Duodenal mucosa (tissue), 2 donors: ENCODE data around the gene CCDC73.

Experiments
- H3K27ac ChIP-seq: one replicate; pipeline ENCODE4 v1.7.0; 2013; ENCODE audit warnings: low read depth, low read length
- H3K27me3 ChIP-seq, 2 donors: one replicate each; pipeline ENCODE4 v1.7.0; 2013; ENCODE audit warnings: low read length in 2 of 2, control low read depth in 1 of 2; ENCODE audit not compliant: insufficient read depth in 2 of 2, control insufficient read depth in 1 of 2
- H3K36me3 ChIP-seq, 2 donors: one replicate each; pipeline ENCODE4 v1.7.0; 2013; ENCODE audit warnings: low read length in 2 of 2, control low read depth in 1 of 2; ENCODE audit not compliant: insufficient read depth in 2 of 2, control insufficient read depth in 1 of 2
- H3K4me1 ChIP-seq, 2 donors: one replicate each; pipeline ENCODE4 v1.7.0; 2013; ENCODE audit warnings: low read length in 2 of 2, control low read depth in 1 of 2; ENCODE audit not compliant: insufficient read depth in 2 of 2, control insufficient read depth in 1 of 2
- H3K4me3 ChIP-seq, 2 donors: one replicate each; pipeline ENCODE4 v1.7.0; 2013; ENCODE audit warnings: low read length in 2 of 2, low read depth in 1 of 2
- H3K9ac ChIP-seq, 2 donors: one replicate each; pipeline ENCODE4 v1.7.0; 2013; ENCODE audit warnings: low read length in 2 of 2, low read depth in 1 of 2
- H3K9me3 ChIP-seq, 2 donors: one replicate each; pipeline ENCODE4 v1.7.0; 2013; ENCODE audit warnings: low read length in 2 of 2, control low read depth in 1 of 2; ENCODE audit not compliant: control insufficient read depth in 1 of 2

Gene CCDC73

DNA sequence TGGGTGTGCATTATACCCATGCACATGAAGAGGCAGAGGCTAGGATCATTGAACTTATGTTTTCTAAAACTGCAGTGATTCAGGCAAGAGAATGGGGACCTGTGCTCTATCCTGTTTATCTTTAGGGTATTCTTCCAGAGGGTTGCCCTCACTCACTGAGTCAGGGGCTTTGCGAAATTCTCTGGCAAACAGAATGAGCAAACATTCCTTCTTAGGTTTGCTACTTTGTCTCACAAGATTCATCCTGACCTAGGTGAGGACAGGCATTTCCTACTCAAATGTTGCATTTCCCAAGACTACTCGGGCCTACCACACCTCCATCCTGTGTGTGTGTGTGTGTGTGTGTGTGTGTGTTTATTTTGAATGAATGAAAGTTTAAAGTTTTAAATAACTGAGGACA, 213.5 kb downstream of the CCDC73 start:
- H3K9ac ChIP-seq: no peak overlapping the region
- peaks cover 0 to 2% of the 10 kb centered on the region in 2 donors for H3K27me3 ChIP-seq
- H3K36me3 ChIP-seq: no peaks in the 10 kb centered on the region
- no peak overlapping the region for H3K27ac ChIP-seq
- no peak overlapping the region for H3K4me3 ChIP-seq
- H3K4me1 ChIP-seq: peaks cover 7 to 11% of the 10 kb centered on the region in 2 donors
- no peaks in the 10 kb centered on the region for H3K9me3 ChIP-seq

DNA sequence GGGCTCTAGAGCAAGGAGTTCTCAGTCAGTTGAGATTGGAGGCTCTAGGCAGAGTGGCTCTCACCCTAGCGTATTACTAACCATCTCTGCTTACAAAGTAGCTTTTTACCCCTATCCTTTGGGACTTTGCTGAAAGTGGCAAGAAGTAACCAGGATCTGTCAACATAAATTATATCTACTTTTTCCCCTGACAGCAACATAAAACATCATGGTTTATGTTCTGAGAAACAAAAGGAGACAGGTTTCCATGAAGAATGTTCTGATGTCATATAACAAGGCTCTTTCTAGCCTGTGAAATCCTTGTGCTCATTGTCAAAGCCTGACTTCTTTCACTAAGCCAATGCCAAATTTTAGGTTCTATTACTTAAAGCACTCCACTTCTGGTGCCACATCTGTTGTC, 218.0 kb downstream of the CCDC73 start:
- Histone ChIP-seq H3K4me1 (no peaks in the 10 kb centered on the region), H3K36me3 (no peaks in the 10 kb centered on the region), H3K27me3 (peaks cover 2% of the 10 kb centered on the region in 2 donors), H3K27ac (no peak overlapping the region), H3K4me3 (no peak overlapping the region), H3K9ac (no peak overlapping the region), H3K9me3 (no peaks in the 10 kb centered on the region)

DNA sequence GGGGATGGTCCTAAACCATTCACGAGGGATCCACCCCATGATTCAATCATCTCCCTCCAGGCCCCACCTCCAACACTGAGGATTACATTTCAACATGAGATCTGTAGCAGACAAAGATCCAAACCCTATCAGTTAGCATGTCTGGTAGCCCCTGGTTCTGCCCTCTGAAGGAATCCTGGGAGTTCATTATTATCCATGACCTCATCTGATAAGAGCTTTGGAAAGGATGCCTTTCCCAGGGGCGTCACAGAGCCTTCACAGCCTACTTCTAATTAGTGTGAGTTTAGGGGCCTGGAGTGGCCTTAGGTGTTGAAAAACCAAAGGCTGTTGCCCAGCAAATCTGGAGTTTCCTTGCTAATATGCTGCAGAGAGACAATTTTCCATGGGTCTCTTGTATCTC, 219.4 kb downstream of the CCDC73 start:
- no peak overlapping the region for H3K4me3 ChIP-seq
- peaks cover 0 to 9% of the 10 kb centered on the region in 2 donors for H3K27me3 ChIP-seq
- H3K4me1 ChIP-seq: no peaks in the 10 kb centered on the region
- H3K36me3 ChIP-seq: no peaks in the 10 kb centered on the region
- H3K9ac ChIP-seq: no peak overlapping the region
- H3K27ac ChIP-seq: no peak overlapping the region
- H3K9me3 ChIP-seq: no peaks in the 10 kb centered on the region

DNA sequence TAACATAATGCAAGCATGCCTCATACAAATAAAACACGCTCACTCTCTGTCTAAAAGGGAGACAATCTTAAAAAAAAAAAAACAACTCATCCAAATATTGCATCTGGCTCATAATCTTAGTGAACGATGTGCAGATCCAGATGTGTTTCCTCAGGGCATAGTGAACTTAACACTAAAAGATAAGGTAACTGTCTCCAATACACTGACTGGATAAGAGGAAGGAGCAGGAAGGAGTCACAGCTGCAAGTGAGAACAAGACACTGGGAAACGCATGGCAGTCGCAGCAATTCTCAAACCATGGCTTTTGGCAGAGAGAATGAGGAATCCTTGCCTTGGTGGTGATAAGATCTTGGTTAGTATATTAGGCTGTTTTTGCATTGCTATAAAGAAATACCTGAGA, 220.0 kb downstream of the CCDC73 start:
- Histone ChIP-seq H3K27me3 (peaks cover 0 to 9% of the 10 kb centered on the region in 2 donors), H3K9ac (no peak overlapping the region), H3K9me3 (no peaks in the 10 kb centered on the region), H3K4me1 (no peaks in the 10 kb centered on the region), H3K36me3 (no peaks in the 10 kb centered on the region), H3K27ac (no peak overlapping the region), H3K4me3 (no peak overlapping the region)

DNA sequence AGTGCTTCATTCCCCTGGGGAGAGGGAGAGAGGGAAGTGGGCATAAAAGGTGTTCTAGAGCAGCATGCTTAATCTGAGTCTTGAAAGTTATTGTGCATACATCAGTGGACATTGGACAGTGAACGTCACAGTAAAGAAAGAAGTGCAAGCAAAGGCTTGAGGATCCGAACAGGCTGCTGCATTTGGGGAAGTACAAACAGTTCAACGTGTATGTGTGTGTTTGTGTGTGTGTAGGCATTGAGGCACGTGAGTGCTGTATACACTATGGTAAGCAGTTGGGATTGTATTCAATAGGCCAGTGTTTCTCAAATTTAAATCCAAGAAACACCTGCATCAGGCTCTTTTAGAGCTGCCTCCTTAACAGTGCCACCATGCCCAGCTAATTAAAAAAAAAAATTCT, 221.2 kb downstream of the CCDC73 start:
- no peaks in the 10 kb centered on the region for H3K9me3 ChIP-seq
- no peak overlapping the region for H3K9ac ChIP-seq
- no peak overlapping the region for H3K27ac ChIP-seq
- H3K36me3 ChIP-seq: no peaks in the 10 kb centered on the region
- peaks cover 0 to 9% of the 10 kb centered on the region in 2 donors for H3K27me3 ChIP-seq
- H3K4me1 ChIP-seq: no peaks in the 10 kb centered on the region
- no peak overlapping the region for H3K4me3 ChIP-seq

DNA sequence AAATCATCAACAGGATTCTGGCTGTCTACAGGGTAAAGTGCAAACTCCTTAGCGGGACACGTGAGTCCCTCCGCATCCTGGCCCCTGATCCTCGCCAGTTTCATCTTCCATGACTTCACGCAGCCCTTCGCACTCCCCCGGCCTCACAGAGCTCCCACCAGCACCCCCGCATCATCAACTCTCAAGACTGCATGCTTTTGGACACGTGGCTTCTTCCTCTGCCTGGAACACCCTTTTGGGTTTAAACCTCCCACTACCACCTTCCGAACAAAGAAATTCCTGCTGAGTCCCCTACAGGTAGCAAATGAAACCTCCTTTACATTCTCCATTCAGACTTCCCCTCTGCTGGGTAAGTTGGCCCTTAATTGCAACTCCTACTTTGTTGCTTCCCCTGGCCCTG, 223.4 kb downstream of the CCDC73 start:
- H3K4me1 ChIP-seq: no peaks in the 10 kb centered on the region
- H3K36me3 ChIP-seq: no peaks in the 10 kb centered on the region
- no peak overlapping the region for H3K4me3 ChIP-seq
- peaks cover 0 to 9% of the 10 kb centered on the region in 2 donors for H3K27me3 ChIP-seq
- no peaks in the 10 kb centered on the region for H3K9me3 ChIP-seq
- H3K9ac ChIP-seq: no peak overlapping the region
- no peak overlapping the region for H3K27ac ChIP-seq

DNA sequence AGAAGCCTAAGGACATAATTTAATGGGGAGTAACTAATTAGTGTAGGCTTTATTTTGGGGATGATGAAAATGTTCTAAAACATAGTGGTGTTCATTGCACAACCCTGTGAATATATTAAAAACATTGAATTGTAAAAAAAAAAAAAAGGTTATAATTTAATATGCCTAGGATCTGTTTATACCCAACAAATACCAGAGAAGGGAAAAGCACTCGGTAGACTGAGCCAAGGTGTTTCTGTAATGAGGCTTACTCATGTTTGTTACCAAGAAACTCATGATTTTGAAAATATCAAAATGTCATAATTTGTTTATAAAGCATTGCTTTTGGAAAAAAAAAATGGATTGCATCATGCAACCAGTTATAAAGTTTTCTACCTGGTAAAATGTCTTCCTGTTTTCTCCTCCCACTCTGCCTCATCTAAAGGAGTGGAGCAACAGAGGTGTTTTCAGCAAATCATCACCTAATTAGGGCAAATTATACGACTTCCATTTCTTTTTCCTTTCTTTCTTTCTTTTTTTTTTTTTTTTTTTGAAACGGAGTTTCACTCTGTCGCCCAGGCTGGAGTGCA, 225.1 kb downstream of the CCDC73 start:
- Histone ChIP-seq H3K4me3 (no peak overlapping the region), H3K4me1 (no peaks in the 10 kb centered on the region), H3K9ac (no peak overlapping the region), H3K27me3 (peaks cover 0 to 9% of the 10 kb centered on the region in 2 donors), H3K27ac (no peak overlapping the region), H3K9me3 (no peaks in the 10 kb centered on the region), H3K36me3 (no peaks in the 10 kb centered on the region)

DNA sequence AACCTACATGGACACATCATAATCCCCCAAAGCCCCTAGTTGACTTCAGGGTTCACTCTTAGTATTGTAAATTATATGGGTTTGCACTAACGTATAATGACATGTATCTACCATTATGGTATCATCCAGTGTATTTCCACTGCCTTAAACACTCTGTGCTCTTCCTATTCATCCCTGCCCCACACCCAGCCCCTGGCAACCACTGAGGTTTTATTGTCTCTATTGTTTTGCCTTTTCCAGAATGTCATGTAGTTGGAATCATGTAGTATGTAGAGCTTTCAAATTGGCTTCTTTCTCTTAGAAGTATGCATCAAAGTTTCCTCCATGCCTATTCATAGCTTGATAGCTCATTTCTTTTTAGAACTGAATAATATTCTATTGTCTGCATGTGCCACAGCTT, 227.3 kb downstream of the CCDC73 start:
- H3K9ac ChIP-seq: no peak overlapping the region

DNA sequence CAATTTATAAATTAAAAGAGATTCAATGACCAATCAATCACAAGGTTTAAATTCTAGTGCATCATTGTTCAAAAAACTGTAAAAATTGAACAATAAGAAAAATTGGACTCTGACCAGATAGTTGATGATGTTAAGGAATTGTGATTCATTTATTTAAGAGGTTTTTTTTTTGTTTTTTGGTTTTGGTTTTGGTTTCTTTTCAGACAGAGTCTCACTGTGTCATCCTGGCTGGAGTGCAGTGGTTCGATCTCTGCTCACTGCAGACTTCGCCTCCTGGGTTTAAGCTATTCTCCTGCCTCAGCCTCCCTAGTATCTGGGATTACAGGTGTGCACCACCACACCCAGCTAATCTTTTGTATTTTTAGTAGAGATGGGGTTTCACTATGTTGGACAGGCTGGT, 227.9 kb downstream of the CCDC73 start:
- no peaks in the 10 kb centered on the region for H3K36me3 ChIP-seq
- no peak overlapping the region for H3K4me3 ChIP-seq
- H3K27me3 ChIP-seq: peaks cover 0 to 8% of the 10 kb centered on the region in 2 donors
- no peak overlapping the region for H3K9ac ChIP-seq
- no peaks in the 10 kb centered on the region for H3K9me3 ChIP-seq
- H3K27ac ChIP-seq: no peak overlapping the region
- no peaks in the 10 kb centered on the region for H3K4me1 ChIP-seq

More for the DNA sequence above, 227.3 kb downstream of the CCDC73 start:
- Histone ChIP-seq H3K4me3 (no peak overlapping the region), H3K4me1 (no peaks in the 10 kb centered on the region), H3K36me3 (no peaks in the 10 kb centered on the region), H3K9me3 (no peaks in the 10 kb centered on the region), H3K27me3 (peaks cover 0 to 9% of the 10 kb centered on the region in 2 donors), H3K27ac (no peak overlapping the region)

DNA sequence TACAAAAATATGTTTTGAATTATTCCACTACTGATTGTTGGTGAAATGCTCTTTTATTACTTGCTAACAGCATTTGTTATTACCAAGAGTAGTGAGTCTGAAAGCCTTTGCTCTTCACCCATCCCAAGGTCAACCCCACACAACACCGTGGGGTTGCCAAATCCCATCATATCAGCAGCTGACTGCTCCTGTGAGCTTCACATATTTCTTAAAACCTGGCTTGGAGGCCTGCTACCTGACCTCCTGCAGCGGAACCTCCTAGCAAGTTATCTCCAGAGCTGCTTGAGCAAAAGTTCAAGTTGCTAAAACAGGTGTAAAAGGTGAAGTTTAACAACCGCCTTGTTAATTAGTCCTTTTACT, 230.9 kb downstream of the CCDC73 start:
- H3K9ac ChIP-seq: no peak overlapping the region
- no peak overlapping the region for H3K4me3 ChIP-seq
- no peaks in the 10 kb centered on the region for H3K9me3 ChIP-seq
- H3K4me1 ChIP-seq: no peaks in the 10 kb centered on the region
- H3K27ac ChIP-seq: no peak overlapping the region
- H3K27me3 ChIP-seq: no peaks in the 10 kb centered on the region
- H3K36me3 ChIP-seq: no peaks in the 10 kb centered on the region
